Stromal cell of bone marrow (primary cell): ENCODE measurements around the gene REG1A.

ENCODE experiments used
- DNase-seq: peaks from one replicate; pipeline ENCODE4 v3.0.0-alpha.2; 2012; ENCODE audit warnings: low read depth

The REG1A gene, protein sequence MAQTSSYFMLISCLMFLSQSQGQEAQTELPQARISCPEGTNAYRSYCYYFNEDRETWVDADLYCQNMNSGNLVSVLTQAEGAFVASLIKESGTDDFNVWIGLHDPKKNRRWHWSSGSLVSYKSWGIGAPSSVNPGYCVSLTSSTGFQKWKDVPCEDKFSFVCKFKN

DNA sequence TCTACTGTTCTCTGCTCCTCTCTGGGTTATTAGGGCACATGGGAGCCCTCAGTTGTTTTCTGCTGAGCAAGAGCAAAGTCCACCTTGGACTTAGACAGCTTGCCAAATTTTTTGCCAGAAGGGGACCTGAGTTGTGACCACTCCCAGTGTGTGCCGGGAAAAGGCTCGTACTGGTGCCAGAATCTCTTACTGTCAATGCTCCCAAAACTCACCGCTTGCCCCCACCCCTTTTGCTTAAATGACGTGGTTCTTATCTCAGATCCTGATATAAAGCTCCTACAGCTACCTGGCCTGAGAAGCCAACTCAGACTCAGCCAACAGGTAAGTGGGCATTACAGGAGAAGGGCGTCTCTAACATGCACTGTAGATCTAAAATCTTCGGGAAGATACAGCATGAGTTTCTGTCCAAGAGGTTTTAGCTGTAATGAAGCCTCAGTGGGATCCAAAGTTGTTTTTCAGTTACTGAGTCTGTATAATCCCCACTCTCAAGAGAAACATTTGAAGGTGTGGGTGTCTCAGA is at the start of gene REG1A:
Gene REG1A (plus strand): TSS at position 295 of the 520 bp plus-strand sequence. CDS start 374 bp downstream, outside the sequence.
- no peak for DNase-seq

DNA sequence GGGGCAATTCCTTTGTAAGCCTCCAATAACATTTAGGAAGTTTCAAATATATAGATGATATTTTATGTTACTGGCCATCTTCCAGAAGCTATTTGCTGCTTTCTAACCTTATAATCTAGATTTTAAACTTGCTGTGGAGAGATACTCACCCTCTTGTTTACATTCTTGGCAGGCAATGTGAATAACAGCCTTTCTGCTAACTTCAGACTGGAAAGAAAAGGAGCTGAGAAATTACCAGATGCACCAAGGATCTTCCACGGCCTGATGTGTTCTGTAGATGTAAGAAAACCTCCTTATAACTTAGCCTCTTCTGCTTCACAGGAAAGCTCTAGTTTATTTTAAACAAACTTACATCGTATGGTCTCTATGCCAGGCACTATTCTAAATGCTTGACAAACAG is 49.2 kb upstream of the REG1A start:
- no peak for DNase-seq

DNA sequence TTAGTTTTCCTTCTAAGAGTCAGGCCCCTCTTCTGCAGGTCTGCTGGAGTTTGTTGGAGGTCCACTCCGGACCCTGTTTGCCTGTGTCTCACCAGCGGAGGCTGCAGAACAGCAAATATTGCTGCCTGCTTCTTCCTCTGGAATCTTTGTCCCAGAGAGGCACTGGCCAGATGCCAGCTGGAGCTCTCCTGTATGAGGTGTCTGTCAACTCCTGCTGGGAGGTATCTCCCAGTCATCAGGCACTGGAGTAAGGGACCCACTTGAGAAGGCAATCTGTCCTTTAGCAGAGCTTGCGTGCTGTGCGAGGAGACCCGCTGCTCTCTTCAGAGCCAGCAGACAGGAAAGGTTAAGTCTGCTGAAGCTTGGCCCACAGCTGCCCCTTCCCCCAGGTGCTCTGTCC is 37.3 kb upstream of the REG1A start:
- no peak for DNase-seq

DNA sequence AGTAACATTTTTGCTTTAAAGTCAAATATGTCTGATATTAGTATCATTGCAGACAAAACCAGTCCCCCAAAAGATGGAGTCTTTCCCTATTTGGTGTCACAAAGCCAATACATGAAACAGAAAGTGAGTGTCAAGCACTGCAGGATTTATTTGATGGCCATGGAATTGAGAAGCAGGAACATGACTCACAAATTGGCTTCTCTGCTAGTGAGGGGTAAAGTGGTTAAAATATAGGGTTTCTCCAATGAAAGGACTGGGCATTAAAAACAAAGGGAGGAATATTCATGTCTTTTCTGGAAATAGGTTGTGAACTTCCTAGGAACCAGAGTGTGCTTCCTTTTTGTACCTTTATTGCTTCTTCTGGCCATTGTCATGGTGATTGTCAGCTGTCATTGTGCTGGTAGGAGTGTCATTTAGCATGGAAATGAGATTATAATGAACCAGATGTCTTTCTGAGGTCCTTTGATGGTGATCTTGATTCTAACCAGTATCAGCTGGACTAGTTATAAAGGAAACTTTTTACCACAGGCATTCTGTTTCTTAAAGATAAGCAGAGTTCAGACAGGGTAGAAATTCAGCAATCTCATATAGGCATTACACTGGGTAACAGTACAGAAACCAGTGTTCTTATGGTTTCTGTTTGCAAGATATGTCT is 36.6 kb upstream of the REG1A start:
- no peak for DNase-seq

DNA sequence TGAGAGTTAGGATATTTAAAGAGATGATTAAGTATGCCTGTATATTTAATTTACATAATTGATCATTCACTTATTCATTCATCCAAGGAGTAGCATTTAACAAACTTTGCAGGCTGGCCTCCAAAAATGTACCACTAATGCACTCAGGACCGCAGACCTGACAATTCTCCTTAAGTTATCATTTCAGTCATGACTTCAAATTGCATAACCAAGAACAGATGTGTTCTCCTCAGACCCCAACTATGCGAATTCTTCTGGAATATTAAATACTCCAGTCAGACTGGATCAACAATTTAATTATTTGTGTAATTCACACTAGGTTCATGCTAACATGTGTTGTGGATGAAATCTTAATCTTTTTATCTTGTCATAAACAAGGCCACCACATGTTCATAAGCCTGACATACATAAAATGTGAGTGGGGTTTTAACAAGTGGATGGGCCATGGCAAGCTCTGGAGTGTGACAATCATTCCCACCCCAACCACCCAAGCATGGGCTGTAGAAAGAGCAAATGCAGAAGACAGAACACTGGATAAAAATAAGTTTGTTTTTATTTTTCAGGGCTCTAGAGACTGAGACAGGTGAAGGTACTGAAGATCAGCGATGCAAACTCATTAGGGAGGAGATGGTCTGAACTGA is 35.7 kb upstream of the REG1A start:
- DNase-seq: no peak

DNA sequence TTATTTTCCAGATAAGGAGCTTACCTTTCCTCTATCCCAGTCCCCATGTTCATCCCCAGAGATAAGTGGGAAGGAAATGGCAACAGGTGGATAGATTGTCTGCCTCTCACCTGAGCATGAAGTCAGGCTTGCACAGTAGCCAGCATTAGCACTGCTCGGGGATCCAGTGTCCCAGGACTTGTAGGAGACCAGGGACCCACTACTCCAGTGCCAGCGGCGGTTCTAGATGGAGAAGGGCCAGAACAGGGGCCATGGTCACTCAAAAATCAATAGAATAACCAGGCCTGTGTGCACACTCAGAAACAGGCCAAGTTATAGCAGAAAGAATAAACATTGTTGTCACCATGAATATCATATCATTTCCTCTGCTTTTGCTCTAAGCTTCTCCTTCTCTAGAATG is 34.9 kb upstream of the REG1A start:
- DNase-seq: no peak

DNA sequence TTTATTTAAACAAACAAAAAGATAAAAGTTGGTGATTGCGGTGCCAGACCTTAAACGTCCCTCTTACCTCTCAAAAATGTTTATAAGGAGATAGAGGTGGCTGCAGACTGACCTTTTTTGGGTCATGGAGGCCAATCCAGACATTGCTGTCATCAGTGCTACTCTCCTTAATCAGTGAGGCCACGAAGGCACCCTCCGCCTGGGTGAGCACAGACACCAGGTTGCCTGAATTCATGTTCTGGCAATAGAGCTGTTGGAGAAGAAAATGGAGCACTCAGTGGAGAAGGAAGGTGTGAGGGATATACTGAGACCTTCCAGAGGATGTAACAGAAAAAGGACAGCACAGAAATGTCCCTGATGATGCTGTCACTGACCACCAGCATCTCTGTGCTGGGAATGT is 34.0 kb upstream of the REG1A start:
- DNase-seq: no peak

DNA sequence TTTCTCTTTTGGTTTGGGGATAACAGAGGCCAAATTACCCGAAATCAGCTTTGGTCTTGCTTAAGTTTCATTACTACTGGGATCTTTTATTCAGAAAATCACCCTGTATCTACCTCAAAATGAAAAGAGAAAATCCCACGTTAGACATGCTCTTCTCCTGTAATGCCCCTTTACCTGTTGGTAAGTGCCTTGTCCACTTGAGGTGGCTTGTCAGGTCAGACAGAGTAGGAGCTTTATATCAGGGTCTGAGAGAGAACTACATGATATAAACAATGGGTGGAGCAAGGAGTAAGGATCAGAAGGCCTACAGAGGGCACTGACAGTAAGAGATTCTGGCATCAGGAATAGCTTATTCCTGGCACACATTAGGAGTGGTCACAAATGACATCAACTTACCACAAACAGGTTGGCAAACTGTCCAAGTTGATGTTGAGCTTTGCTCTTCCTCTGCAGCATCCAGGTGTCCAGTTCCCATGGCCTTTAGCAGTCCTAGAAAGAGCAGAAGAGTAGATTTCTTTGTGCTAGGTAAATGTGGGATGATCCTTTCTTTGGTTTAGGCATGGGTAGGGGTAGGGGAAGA is 32.4 kb upstream of the REG1A start, which contains the start of gene REG1B:
Gene REG1B (minus strand): TSS at position 209 of the 580 bp plus-strand sequence. CDS start 381 bp downstream, outside the sequence.
- DNase-seq: no peak

DNA sequence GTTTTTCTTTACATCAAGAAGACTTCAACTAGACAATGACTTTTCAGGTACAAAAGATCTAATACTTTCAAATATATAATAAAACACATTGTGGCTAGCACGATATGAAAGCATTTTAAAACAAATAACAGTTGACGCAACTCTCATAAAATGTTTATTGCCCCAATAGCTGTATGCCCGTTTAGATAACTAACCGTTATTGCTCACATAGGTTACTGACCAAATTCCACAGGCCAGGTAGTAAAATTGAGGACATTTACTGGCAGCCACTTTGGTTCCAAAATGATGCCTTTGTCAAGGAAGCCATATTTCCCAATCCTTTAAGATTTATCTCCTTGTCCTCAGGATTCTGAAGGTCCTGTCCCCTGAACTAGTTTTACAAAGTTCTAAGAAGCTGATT is 29.6 kb upstream of the REG1A start:
- DNase-seq: no peak

DNA sequence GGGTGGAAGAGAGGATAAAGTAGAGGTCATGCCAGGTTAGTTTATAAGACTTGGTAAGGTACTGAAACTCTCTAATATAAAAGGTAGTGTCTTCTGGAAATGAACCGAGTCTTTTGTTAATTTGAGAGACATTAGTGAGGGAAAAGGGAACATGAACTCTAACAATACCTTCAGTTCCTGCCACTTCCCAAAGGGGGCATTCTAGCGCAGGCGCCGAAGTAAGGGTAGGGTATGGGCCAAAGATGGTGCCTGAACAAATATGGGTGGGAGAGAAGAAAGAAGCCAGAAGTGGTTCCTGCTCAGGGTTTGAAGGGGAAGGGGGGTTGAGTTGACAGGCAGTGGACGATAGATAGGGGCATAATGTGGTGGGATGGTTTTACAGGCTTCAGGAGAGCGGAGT is 22.4 kb upstream of the REG1A start:
- DNase-seq: no peak

DNA sequence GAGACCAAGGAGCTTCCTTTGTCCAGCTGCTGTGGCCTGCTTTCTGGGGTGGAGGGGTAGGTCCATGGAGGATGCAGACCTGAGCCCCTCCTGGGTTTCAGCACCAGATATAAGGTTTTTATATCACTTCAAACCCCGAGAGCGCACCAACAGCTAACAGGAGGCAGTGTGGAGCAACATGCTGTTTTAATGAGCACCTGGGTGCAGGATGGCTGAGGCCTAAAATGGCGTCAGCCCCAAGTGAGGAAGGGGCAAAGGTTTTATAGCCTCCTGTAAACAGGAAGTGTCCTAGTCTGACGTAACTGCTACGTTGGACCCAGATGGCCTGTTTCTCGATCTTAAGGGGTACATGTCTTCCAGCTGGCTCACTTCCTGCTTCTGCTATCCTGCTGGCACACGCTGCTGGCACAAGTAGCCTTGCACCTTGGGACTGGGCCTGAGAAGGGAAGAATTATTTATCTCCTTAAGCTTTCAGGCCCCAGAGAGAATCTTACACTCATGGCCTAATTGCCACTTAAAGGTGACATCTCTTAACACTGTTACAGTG is 21.1 kb upstream of the REG1A start:
- DNase-seq: no peak

DNA sequence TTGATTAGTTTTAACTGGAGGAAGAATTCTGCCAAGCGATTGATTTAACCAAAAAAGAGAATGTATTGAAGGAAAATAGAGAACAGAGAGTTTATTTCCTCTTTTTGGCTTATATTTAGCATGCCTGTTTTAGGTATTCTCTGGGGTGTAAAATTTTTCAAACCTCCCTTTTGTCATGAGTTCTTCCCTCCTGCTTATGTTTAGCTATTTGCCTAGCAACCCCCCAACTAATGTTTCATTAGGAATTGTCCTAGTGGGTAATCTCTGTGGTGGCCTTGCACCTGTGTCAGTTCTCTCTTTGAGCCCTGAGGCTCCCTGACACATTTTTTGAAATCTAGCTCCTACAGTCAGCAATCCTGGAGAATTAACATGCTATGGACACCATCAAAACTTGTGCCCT is 20.0 kb upstream of the REG1A start:
- no peak for DNase-seq

DNA sequence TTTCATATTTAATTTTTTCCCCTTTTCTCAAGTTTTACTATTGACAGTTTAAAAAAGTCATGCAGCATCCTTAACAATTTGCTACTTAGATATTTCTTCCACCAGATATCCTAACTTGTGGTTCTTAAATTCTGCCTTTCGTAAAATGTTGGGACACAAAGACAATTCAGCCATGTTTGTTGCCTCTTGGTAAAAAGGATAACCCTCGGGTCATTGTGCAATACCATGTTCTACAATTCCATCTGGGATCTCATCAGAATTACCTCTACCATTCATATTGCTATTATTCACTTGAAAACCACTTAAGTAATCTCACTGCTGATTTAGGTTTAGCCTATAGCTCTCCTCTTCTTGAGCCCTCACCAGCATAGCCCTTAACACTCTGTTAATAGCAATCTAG is 19.3 kb upstream of the REG1A start:
- DNase-seq: no peak

DNA sequence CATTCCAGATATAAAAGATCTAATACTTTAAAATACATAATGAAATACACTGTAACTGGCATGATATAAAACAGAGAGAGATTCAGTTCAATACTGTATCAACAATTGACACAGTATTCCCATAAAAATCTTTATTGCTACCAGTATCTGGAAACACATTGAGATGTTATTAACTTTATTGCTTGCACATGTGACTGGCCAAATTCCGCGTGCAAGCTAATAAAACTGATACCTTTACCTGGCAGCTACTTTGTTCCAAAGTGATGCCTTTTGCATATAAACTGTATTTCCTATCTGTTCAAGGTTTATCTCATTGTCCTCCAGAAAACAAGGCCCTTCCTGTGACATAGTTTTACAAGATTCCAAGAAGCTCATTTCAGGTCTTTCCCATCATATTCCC is 17.1 kb upstream of the REG1A start:
- DNase-seq: no peak

DNA sequence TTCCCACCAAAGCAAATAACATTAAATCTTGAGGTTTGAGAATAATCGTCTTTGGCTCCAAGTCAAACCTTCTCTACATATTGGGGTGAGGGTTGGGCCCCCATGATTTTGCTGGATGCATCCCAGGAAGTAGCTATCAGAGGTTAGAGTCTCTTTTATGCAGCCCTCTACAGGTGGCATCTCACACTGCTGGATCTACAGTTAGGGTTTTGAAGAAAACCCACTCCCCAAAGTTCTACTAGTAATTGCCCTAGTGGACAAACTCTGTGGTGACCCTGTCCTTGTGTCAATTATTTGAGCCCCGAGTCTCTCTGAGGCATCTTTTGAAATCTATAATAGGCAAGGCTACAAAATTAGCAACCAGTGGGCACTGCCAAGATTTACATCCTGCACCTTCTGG is 15.0 kb upstream of the REG1A start:
- no peak for DNase-seq

DNA sequence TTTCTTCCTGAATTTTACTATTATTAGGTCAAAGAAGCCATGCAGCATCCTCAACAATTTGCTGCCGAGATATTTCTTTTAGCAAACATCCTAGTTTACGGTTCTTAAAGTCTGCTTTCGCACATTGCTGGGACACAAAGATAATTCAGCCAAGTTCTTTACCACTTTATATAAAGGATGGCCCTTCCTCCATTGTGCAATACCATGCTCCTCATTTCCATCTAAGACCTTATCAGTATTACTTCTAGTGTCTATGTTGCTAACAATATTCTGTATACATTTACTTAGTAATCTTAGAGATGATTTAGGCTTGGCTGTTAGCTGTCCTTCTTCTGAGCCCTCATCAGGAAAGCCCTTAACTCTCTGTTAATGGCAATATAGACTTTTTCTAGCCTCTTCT is 8.0 kb upstream of the REG1A start:
- DNase-seq: no peak

DNA sequence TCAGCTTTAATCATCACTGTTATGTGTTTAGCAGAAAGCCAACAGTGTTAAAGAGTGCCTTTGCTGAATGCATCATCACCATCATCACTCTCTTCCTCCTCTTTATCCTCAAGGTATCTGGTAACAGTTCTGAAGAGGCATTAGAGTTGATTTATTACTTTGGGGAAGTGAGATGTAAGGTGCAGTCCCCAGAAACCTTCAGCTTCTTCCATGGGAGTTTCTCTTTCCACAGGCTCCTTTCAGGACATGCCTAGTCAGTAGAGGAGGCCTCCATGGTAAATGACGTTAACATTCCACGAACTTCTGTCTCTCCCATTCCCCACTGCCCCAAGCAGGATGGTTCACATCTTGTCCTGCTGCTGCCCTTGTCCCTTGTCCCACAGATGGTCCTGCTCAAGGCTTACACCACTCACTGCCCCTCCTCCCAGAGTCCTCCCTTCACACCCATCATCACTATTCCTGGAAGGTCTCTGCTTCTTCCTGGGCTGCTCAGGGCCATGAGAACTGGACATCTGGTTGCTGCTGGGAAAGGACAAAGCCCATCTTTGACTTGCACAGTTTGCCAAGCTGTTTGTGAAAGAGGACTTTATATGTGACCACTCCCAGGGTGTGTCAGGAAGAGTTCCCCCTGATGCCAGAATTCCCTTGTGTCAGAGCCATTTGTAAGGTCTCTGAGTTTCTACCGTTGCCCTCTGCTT is 5.3 kb upstream of the REG1A start:
- no peak for DNase-seq

DNA sequence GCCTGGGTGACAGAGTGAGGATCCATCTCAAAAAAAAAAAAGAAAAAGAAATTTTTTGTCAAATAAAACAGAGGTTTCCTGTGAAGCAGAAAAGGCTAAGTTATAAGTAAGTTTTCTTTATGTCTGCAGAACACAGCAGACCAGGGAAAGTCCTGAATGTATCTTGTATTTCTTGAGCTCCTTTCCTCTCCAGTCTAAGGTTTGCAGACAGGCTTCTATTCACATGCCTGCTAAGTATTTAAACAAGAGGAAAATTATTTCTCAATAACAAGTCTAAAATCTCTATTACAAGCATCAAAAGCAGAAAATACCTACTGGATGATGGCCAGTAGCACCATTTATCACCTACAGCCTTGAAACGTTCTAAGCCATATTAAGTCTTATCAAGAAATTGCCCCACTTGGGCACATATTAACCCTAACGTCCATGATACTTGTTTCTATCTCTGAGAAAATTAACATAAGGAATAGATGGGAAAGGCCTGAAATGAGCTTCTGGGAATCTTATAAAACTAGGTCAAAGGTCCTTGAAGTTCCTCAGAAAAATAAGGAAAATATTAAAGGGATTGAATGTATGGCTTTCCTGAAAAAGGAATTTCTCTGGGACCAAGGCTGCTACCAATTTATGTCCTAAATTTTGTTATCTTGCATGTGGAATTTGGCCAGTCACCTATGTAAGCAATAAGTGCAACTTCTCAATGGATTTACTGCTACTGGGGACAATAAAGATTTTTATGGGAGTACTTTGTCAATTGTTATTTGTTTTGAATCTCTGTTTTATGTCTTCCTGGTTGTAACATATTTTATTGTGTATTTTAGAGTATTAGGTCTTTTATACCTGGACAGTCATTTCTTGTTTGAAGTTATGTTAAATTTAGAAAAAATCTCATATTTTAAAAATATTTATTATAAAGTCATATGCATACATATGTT is 3.0 kb upstream of the REG1A start:
- no peak for DNase-seq

DNA sequence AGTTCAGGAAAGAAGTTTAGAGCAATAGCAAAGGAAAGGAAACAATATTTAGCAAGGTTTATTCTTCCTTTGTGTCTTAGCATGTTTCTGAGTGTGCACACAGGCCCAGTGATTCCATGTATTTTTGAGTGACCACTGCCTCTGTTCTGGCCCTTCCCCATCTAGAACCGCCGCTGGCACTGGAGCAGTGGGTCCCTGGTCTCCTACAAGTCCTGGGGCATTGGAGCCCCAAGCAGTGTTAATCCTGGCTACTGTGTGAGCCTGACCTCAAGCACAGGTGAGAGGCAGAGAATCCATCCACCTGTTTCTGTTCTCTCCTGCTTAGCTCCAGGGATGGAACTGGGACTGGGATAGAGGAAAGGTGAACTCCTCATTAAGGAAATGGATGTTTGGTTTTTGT is 2.4 kb downstream of the REG1A start:
- no peak for DNase-seq

DNA sequence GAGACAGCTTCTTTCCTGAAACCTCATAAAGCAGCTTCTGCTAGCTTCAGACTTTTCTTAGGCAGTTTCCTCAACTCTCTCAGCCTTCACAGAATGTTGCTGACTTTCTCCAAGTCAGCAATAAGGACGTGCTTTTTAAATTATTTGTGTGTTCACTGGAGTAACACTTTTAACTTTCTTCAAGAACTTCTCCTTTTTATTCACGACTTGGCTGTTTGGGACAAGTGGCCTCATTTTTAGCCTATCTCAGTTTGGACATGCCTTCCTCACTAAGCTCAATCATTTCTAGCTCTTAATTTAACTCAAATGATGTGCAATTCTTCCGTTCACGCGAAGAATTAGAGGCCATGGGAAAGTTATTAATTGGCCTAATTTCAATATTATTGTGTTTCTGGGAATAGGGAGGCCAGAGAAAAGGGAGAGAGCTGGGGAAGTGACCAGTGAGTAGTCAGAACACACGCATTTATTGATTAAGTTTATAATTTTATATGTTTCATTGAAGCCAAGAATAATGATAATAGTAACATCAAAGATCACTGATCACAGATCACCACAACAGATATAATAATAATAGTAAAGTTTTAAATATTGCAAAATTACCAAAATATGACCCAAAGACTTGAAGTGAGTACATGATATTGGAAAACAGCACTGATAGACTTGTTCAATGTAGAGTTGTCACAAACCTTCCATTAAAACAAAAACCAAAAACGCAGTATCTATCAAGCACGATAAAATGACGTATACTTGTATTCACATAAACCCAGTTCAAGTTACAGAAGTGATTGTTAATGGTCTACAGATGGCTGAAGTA is 4.8 kb downstream of the REG1A start:
- no peak for DNase-seq
